Measurements from ENCODE around the gene ZNF592.

Gene ZNF592

GRCh38 chr15:84716036-84716732 is 32.2 kb upstream of the ZNF592 start, which contains the start of gene SEC11A (continued):
- peak; percentile 88 for TF ChIP-seq ELK4 (IDR thresholded peaks at IDR 0.05; ENCODE audit: borderline replicate concordance, low read depth, low read length)
- TF ChIP-seq HOXD13 (CRISPR knock-in tag; IDR thresholded peaks at IDR 0.05; ENCODE audit: borderline replicate concordance): 0 out of 2 replicates have a peak, but pooled peaks have one; percentile 55
- TF ChIP-seq BCL6B (tag by site-specific recombination; IDR thresholded peaks at IDR 0.05): no peak
- peak; percentile 92 for TF ChIP-seq ZBTB7A (tag by site-specific recombination; IDR thresholded peaks at IDR 0.05; ENCODE audit: low read depth)
- TF ChIP-seq INSM2 (tag by site-specific recombination; IDR thresholded peaks at IDR 0.05): peak; percentile 78
- TF ChIP-seq ZSCAN5A (tag by site-specific recombination; IDR thresholded peaks at IDR 0.05): peak; percentile 78; the same call in 1 of the 2 replicates
- peak; percentile 63 for TF ChIP-seq ZNF76 (tag by site-specific recombination; IDR thresholded peaks at IDR 0.05; ENCODE audit: borderline replicate concordance, low read depth)
- peak; percentile 88 for TF ChIP-seq ZNF501 (tag by site-specific recombination; IDR thresholded peaks at IDR 0.05)
- TF ChIP-seq ZNF292 (tag by site-specific recombination; IDR thresholded peaks at IDR 0.05; ENCODE audit: borderline replicate concordance, low read depth): no peak
- no peak for TF ChIP-seq ZNF274 (IDR thresholded peaks at IDR 0.05; ENCODE audit: low read length)
- no peak for TF ChIP-seq ZNF274 (tag by site-specific recombination; IDR thresholded peaks at IDR 0.05; ENCODE audit: borderline replicate concordance)
- TF ChIP-seq BCL11B (tag by site-specific recombination; IDR thresholded peaks at IDR 0.05; ENCODE audit: low read depth): peak; percentile 90; the same call in 1 of the 2 replicates
- 0 out of 2 replicates have a peak, but pooled peaks have one; percentile 32 for TF ChIP-seq REST (tag by site-specific recombination; IDR thresholded peaks at IDR 0.05)
- peak; percentile 93 for TF ChIP-seq ZNF341 (tag by site-specific recombination; IDR thresholded peaks at IDR 0.05; ENCODE audit: low read depth)
- no peak for TF ChIP-seq ZNF768 (tag by site-specific recombination; IDR thresholded peaks at IDR 0.05)
- TF ChIP-seq ZBTB6 (tag by site-specific recombination; IDR thresholded peaks at IDR 0.05): peak; percentile 53; the same call in 1 of the 2 replicates
- TF ChIP-seq ZNF24 (tag by site-specific recombination; IDR thresholded peaks at IDR 0.05): 0 out of 2 replicates have a peak, but pooled peaks have one; percentile 42
- no peak for TF ChIP-seq MEIS1 (CRISPR knock-in tag; IDR thresholded peaks at IDR 0.05; ENCODE audit: borderline replicate concordance)
- peak; percentile 97 for TF ChIP-seq KLF16 (tag by site-specific recombination; IDR thresholded peaks at IDR 0.05)
- 0 out of 2 replicates have a peak, but pooled peaks have one; percentile 41 for TF ChIP-seq REPIN1 (tag by site-specific recombination; IDR thresholded peaks at IDR 0.05; ENCODE audit: low read depth)
- peak; percentile 99 for TF ChIP-seq ZNF561 (tag by site-specific recombination; IDR thresholded peaks at IDR 0.05; ENCODE audit: borderline replicate concordance)
- peak; percentile 15; the same call in 1 of the 2 replicates for TF ChIP-seq TSHZ1 (tag by site-specific recombination; IDR thresholded peaks at IDR 0.05; ENCODE audit: borderline replicate concordance)
- TF ChIP-seq ZNF2 (tag by site-specific recombination; IDR thresholded peaks at IDR 0.05): peak; percentile 67
- peak; percentile 98 for TF ChIP-seq SP2 (tag by site-specific recombination; IDR thresholded peaks at IDR 0.05)
- TF ChIP-seq KLF1 (tag by site-specific recombination; IDR thresholded peaks at IDR 0.05): peak; percentile 66; the same call in 1 of the 2 replicates
